H1 (cell line): ENCODE measurements around the gene ERO1B.

Experiments
- BACH1 ChIP-seq: IDR thresholded peaks from 2 replicates; pipeline ENCODE4 v1.6.1; 2012; ENCODE audit warnings: low read length, improper control_type of control experiment
- BCL11A ChIP-seq, 2 experiments: IDR thresholded peaks; one replicate each; pipeline ENCODE4 v1.6.1; 2011; ENCODE audit warnings: low read depth in 2 of 2, low read length in 2 of 2, mild to moderate bottlenecking in 2 of 2
- CTCF ChIP-seq, 3 experiments: IDR thresholded peaks; 1 replicate in 2 of 3; 2 replicates in 1 of 3; pipeline versions ENCODE4 v1.5.1 to v1.6.1; 2011; ENCODE audit warnings: low read length in 3 of 3, mild to moderate bottlenecking in 3 of 3, inconsistent platforms in 2 of 3, low read depth in 1 of 3, moderate library complexity in 1 of 3; ENCODE audit not compliant: insufficient read depth in 1 of 3; ENCODE audit errors: control extremely low read depth in 1 of 3
- EP300 ChIP-seq, 2 experiments: IDR thresholded peaks; 1 replicate in 1 of 2; 2 replicates in 1 of 2; pipeline ENCODE4 v1.6.1; 2011 to 2012; ENCODE audit warnings: low read depth in 2 of 2, low read length in 2 of 2, mild to moderate bottlenecking in 2 of 2, borderline replicate concordance in 1 of 2, inconsistent platforms in 1 of 2, moderate library complexity in 1 of 2
- EZH2 ChIP-seq: fragments of 200-600 bp; sonication (generic); IDR thresholded peaks from 2 replicates; pipeline ENCODE4 v1.7.1; 2012; ENCODE audit warnings: low read depth, mild to moderate bottlenecking, moderate library complexity, low read length, inconsistent platforms; ENCODE audit not compliant: severe bottlenecking
- JUND ChIP-seq: IDR thresholded peaks from 2 replicates; pipeline ENCODE4 v1.6.1; 2011; ENCODE audit warnings: mild to moderate bottlenecking, improper control_type of control experiment, low read length
- MAX ChIP-seq: IDR thresholded peaks from 2 replicates; pipeline ENCODE4 v1.6.1; 2012; ENCODE audit warnings: inconsistent platforms
- POLR2A ChIP-seq, 2 experiments: IDR thresholded peaks; 1 replicate in 1 of 2; 2 replicates in 1 of 2; pipeline ENCODE4 v1.6.1; 2011; ENCODE audit warnings: low read depth in 2 of 2, low read length in 2 of 2, mild to moderate bottlenecking in 2 of 2; ENCODE audit errors: control extremely low read depth in 1 of 2
- POLR2AphosphoS5 ChIP-seq: IDR thresholded peaks from 2 replicates; pipeline ENCODE4 v1.6.1; 2011; ENCODE audit warnings: low read depth, low read length
- SIN3A ChIP-seq, 2 experiments: IDR thresholded peaks in 1 of 2; conservative IDR thresholded peaks in 1 of 2; 2 replicates each; pipeline ENCODE4 v1.6.1; 2011 to 2012; ENCODE audit warnings: low read length in 2 of 2, improper control_type of control experiment in 1 of 2, low read depth in 1 of 2, mild to moderate bottlenecking in 1 of 2
- SRF ChIP-seq: IDR thresholded peaks from 2 replicates; pipeline ENCODE4 v1.6.1; 2011; ENCODE audit warnings: mild to moderate bottlenecking, low read depth, low read length, moderate library complexity
- TAF1 ChIP-seq: IDR thresholded peaks from 2 replicates; pipeline ENCODE4 v1.6.1; 2011; ENCODE audit warnings: mild to moderate bottlenecking, low read depth, low read length
- ZNF274 ChIP-seq: IDR thresholded peaks from 2 replicates; pipeline ENCODE4 v1.7.0; 2012; ENCODE audit warnings: low read length, borderline replicate concordance; ENCODE audit errors: extremely low read depth

GRCh38 chr1:236287757-236288619, 6.2 kb upstream of the ERO1B start:
- TF ChIP-seq POLR2AphosphoS5 (0 out of 2 replicates have a peak, but pooled peaks have one; percentile 38), CTCF (IDR thresholded peaks at IDR 0.05; ENCODE audit: control extremely low read depth in 1 of 3, insufficient read depth in 1 of 3, low read depth in 1 of 3, low read length in 3 of 3) (no peak), BACH1 (no peak), POLR2A (IDR thresholded peaks at IDR 0.05; ENCODE audit: control extremely low read depth in 1 of 2, low read depth in 2 of 2, low read length in 2 of 2) (peak; percentile 59 to 76), EZH2 (no peak), BCL11A (IDR thresholded peaks at IDR 0.05; ENCODE audit: low read depth in 2 of 2, low read length in 2 of 2) (no peak), EP300 (IDR thresholded peaks at IDR 0.05; ENCODE audit: borderline replicate concordance in 1 of 2, low read depth in 2 of 2, low read length in 2 of 2) (no peak), MAX (no peak), SRF (no peak), TAF1 (peak; percentile 87), SIN3A (conservative IDR thresholded peaks at IDR 0.05 in 1 of 2, IDR thresholded peaks at IDR 0.05 in 1 of 2; ENCODE audit: low read depth in 1 of 2, low read length in 2 of 2) (no peak), ZNF274 (no peak), JUND (no peak)
